Measurements from ENCODE around the gene NHSL2.
"Not testable (repeated sequence)": the region's sequence is repeated elsewhere in the genome, so short reads cannot be mapped to it uniquely, and the experiment has no call there.

The NHSL2 gene

GRCh38 chrX:72045552-72046277 is 135.1 kb downstream of the NHSL2 start:
- DNase-seq, result no peak

- DNase-seq, result peak; percentile 30
Observed at GRCh38 chrX:72046447-72046846, 135.8 kb downstream of the NHSL2 start.

GRCh38 chrX:72048510-72049455 is 138.1 kb downstream of the NHSL2 start:
- DNase-seq, result peak; percentile 15

- no peak for DNase-seq
Observed at GRCh38 chrX:72050011-72050410, 139.4 kb downstream of the NHSL2 start.

- DNase-seq, result no peak
Observed at GRCh38 chrX:72051589-72051988, 140.9 kb downstream of the NHSL2 start.

GRCh38 chrX:72052415-72053090 is 141.9 kb downstream of the NHSL2 start:
- no peak for DNase-seq

- no peak for DNase-seq
Observed at GRCh38 chrX:72053508-72053907, 142.9 kb downstream of the NHSL2 start.

- DNase-seq, result no peak
Observed at GRCh38 chrX:72054779-72055489, 144.3 kb downstream of the NHSL2 start.

- DNase-seq, result no peak
Observed at GRCh38 chrX:72057331-72057730, 146.7 kb downstream of the NHSL2 start.

- no peak for DNase-seq
Observed at GRCh38 chrX:72057849-72058248, 147.2 kb downstream of the NHSL2 start.

GRCh38 chrX:72058346-72058745 is 147.7 kb downstream of the NHSL2 start:
- not testable (repeated sequence) for DNase-seq

- DNase-seq, result no peak
Observed at GRCh38 chrX:72060196-72060920, 149.7 kb downstream of the NHSL2 start.

- DNase-seq, result no peak
Observed at GRCh38 chrX:72060921-72061490, 150.4 kb downstream of the NHSL2 start.

GRCh38 chrX:72062916-72063315 is 152.3 kb downstream of the NHSL2 start:
- DNase-seq, result no peak

GRCh38 chrX:72069350-72070160 is 158.9 kb downstream of the NHSL2 start:
- no peak for DNase-seq

- no peak for DNase-seq
Observed at GRCh38 chrX:72071213-72071612, 160.6 kb downstream of the NHSL2 start.

GRCh38 chrX:72073633-72074032 is 163.0 kb downstream of the NHSL2 start:
- DNase-seq, result no peak

GRCh38 chrX:72078411-72078810 is 167.8 kb downstream of the NHSL2 start:
- no peak for DNase-seq

GRCh38 chrX:72079607-72080006 is 169.0 kb downstream of the NHSL2 start:
- no peak for DNase-seq

GRCh38 chrX:72080150-72080549 is 169.5 kb downstream of the NHSL2 start:
- DNase-seq, result no peak

GRCh38 chrX:72080800-72081199 is 170.2 kb downstream of the NHSL2 start:
- no peak for DNase-seq

Measured in CD4-positive, alpha-beta T cell treated with Interleukin-12 subunit alpha and Interleukin-12 subunit beta, for 1 hour (primary cell).